Urinary bladder (tissue), 4 donors: ENCODE data around the gene UBD. TPM values are rescaled to one million over a fixed set of nuclear protein-coding genes. Genes with fewer than 3 reads are reported as not detected.

Source experiments
- DNase-seq: peaks from one replicate; pipeline ENCODE4 v3.0.0-alpha.2; 2015; ENCODE audit errors: extremely low spot score
- H3K27ac ChIP-seq: one replicate; pipeline ENCODE4 v1.5.1; 2013; ENCODE audit warnings: low read depth, mild to moderate bottlenecking, moderate library complexity
- H3K36me3 ChIP-seq: one replicate; pipeline ENCODE4 v1.6.1; 2013; ENCODE audit warnings: mild to moderate bottlenecking, moderate library complexity; ENCODE audit not compliant: insufficient read depth
- H3K4me1 ChIP-seq: one replicate; pipeline ENCODE4 v1.6.1; 2013; ENCODE audit warnings: mild to moderate bottlenecking, moderate library complexity; ENCODE audit not compliant: insufficient read depth
- H3K4me3 ChIP-seq: one replicate; pipeline ENCODE4 v1.5.1; 2013; ENCODE audit warnings: low read depth, low read length
- WGBS: extraction: QIAGEN DNeasy Blood & Tissue Kit; methylation state at CpG from one replicate; pipeline ENCODE4 v1.1.7; 2013; 5-methylcytosine and 5-hydroxymethylcytosine counted together
- polyA plus RNA-seq: library from polyadenylated mRNA; stranded (reverse); fragments of 200-250 nt; gene quantifications from one replicate; pipeline ENCODE4 v1.2.3, GENCODE V29; 2013
- total RNA-seq: library from RNA; depleted of rRNA; stranded (reverse); fragments of >200 nt; gene quantifications from one replicate; pipeline ENCODE4 v1.2.3, GENCODE V29; 2014
- donor health status: healthy with polysubstance abuse.
- donor health status: healthy.

UBD gene
- total and polyA plus RNA-seq, 2 donors, result 2.1 to 2.9 TPM

- Histone ChIP-seq H3K4me1 (no peaks in the 10 kb centered on the region), H3K36me3 (no peaks in the 10 kb centered on the region), H3K4me3 (no peak overlapping the region), H3K27ac (no peak overlapping the region)
- 23% methylated on average over 2 of the region's 2 CpGs for WGBS
- DNase-seq, result no peak
Observed at GRCh38 chr6:29522227-29522626, 37.3 kb downstream of the UBD start.

- Histone ChIP-seq H3K36me3 (no peaks in the 10 kb centered on the region), H3K27ac (no peak overlapping the region), H3K4me3 (no peak overlapping the region), H3K4me1 (no peaks in the 10 kb centered on the region)
- no peak for DNase-seq
- WGBS, result 58% methylated on average over 8 of the region's 8 CpGs
Observed at GRCh38 chr6:29521006-29521680, 38.4 kb downstream of the UBD start.

- no peak overlapping the region for H3K4me3 ChIP-seq
- DNase-seq, result no peak
- no peaks in the 10 kb centered on the region for H3K4me1 ChIP-seq
- no peaks in the 10 kb centered on the region for H3K36me3 ChIP-seq
- 78% methylated on average over 4 of the region's 4 CpGs for WGBS
- no peak overlapping the region for H3K27ac ChIP-seq
Observed at GRCh38 chr6:29520232-29520631, 39.3 kb downstream of the UBD start.

- Histone ChIP-seq H3K36me3 (no peaks in the 10 kb centered on the region), H3K4me1 (no peaks in the 10 kb centered on the region), H3K4me3 (no peak overlapping the region), H3K27ac (no peak overlapping the region)
- DNase-seq, result no peak
- 87% methylated on average over 6 of the region's 6 CpGs for WGBS
Observed at GRCh38 chr6:29519291-29520010, 40.1 kb downstream of the UBD start.

GRCh38 chr6:29517728-29518440, 41.6 kb downstream of the UBD start:
- no peak for DNase-seq
- no peak overlapping the region for H3K4me3 ChIP-seq
- H3K36me3 ChIP-seq, result no peaks in the 10 kb centered on the region
- WGBS, result 75% methylated on average over 7 of the region's 7 CpGs
- H3K27ac ChIP-seq, result no peak overlapping the region
- no peaks in the 10 kb centered on the region for H3K4me1 ChIP-seq

DNA sequence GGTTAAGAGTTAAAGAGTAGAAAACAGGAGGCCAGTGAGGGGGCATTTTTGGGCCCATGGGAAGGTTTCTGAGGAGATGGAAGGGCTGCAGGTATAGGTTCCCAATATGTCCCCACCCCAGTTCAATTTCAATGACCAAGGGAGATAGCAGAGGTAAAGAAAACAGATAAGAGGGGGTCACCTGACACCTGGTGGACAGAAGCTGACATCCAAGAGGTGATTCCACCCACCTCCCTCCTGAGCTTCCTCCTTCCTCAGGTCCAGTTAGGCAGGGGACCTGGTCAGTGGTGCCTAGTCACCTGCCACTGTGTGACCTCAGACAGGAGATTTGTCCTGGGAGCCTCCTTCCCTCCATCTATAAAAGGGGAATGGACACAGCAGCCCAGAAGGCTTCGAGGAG, 42.3 kb downstream of the UBD start:
- no peak for DNase-seq
- WGBS, result 83% methylated on average over 1 of the region's 1 CpG
- Histone ChIP-seq H3K36me3 (no peaks in the 10 kb centered on the region), H3K4me3 (no peak overlapping the region), H3K27ac (no peak overlapping the region), H3K4me1 (no peaks in the 10 kb centered on the region)

- 55% methylated on average over 6 of the region's 6 CpGs for WGBS
- Histone ChIP-seq H3K4me3 (no peak overlapping the region), H3K36me3 (no peaks in the 10 kb centered on the region), H3K27ac (no peak overlapping the region), H3K4me1 (no peaks in the 10 kb centered on the region)
- DNase-seq, result no peak
Observed at GRCh38 chr6:29516108-29516507, 43.4 kb downstream of the UBD start.

GRCh38 chr6:29510746-29511300, 48.7 kb downstream of the UBD start:
- no peak for DNase-seq
- Histone ChIP-seq H3K27ac (no peak overlapping the region), H3K36me3 (no peaks in the 10 kb centered on the region), H3K4me1 (no peaks in the 10 kb centered on the region), H3K4me3 (no peak overlapping the region)
- WGBS, result 67% methylated on average over 2 of the region's 2 CpGs

- Histone ChIP-seq H3K36me3 (no peaks in the 10 kb centered on the region), H3K4me1 (no peaks in the 10 kb centered on the region), H3K4me3 (no peak overlapping the region), H3K27ac (no peak overlapping the region)
- WGBS, result 30% methylated on average over 4 of the region's 4 CpGs
- no peak for DNase-seq
Observed at GRCh38 chr6:29510202-29510601, 49.3 kb downstream of the UBD start.

DNA sequence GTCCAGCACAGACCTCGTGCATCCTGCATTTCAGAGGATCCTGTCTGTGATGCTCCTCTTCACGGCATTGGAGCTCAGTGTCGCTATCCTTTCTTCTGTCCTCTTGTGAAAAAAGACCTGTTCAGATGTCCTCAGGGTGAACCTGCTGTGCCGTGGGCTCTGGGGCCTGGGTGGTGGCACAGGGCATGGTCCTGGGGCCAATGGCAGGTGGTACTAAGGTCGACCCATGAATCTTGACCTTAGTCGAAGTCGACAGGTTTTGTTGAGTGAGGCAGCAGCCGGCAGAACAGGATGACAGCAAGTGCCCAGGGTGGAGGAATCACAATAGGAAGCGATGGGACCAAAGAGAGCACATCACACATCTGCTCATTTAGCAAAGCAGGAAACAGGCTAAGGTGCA, 49.8 kb downstream of the UBD start:
- H3K27ac ChIP-seq, result no peak overlapping the region
- no peak overlapping the region for H3K4me3 ChIP-seq
- DNase-seq, result no peak
- H3K4me1 ChIP-seq, result no peaks in the 10 kb centered on the region
- 80% methylated on average over 9 of the region's 9 CpGs for WGBS
- H3K36me3 ChIP-seq, result no peaks in the 10 kb centered on the region

GRCh38 chr6:29509239-29509638, 50.3 kb downstream of the UBD start:
- no peak overlapping the region for H3K27ac ChIP-seq
- no peak for DNase-seq
- H3K36me3 ChIP-seq, result no peaks in the 10 kb centered on the region
- no peak overlapping the region for H3K4me3 ChIP-seq
- H3K4me1 ChIP-seq, result no peaks in the 10 kb centered on the region
- WGBS, result 75% methylated on average over 6 of the region's 6 CpGs

DNA sequence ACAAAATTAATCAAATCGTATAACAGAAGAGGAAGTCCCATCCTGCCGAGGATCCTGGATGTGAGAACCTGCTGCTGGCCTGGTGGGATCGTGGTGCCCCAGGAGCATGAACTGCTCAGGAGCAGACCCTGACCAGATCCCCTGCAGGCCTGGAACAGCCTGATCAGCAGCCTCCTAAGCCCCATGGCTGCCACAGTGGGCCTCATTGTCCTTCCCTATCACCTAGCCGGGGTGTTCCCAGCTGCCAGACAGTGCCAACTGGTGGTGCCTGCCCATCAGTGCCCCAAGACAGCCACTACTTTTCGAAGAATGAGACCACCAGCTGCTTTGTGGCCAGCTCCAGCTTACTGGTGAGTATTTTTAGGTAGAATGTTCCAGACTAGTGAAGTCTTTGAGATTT, 52.2 kb downstream of the UBD start:
- H3K27ac ChIP-seq, result no peak overlapping the region

DNA sequence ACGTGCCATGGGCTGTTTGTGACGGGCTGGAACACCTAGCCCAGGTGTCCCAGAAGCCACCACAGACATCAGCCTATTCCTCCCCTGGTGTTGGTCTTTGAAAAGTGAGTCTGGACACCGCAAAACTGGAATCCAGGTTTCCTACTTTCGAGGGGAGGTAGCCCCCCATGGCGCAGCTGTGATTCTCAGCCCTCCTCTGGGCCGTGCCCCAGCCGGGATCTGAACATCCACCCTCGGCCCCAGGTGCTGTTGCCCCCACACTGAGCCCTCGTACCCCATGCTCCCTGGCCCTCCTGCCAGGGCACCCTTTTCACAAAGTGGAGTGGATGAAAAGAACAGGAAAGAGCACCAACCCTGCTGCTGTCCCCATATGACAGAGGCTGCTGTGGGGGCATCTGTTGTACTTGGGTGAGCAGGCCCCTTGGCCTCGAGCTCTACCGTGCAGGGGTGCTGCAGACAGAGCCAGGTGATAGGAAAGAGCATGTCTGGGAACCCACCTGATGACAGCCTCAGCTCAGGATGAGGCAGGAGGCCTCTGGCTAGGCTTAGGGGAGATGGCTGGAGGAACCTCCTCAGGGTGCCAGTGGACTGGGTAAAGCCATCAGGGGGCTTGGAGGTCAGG, 53.0 kb downstream of the UBD start:
- Histone ChIP-seq H3K4me3 (no peak overlapping the region), H3K4me1 (no peaks in the 10 kb centered on the region), H3K36me3 (no peaks in the 10 kb centered on the region), H3K27ac (no peak overlapping the region)
- DNase-seq, result no peak
- 82% methylated on average over 11 of the region's 11 CpGs for WGBS

More for the DNA sequence above, 52.2 kb downstream of the UBD start:
- no peak overlapping the region for H3K4me3 ChIP-seq
- DNase-seq, result no peak
- no peaks in the 10 kb centered on the region for H3K36me3 ChIP-seq
- no peaks in the 10 kb centered on the region for H3K4me1 ChIP-seq
- WGBS, result 84% methylated on average over 5 of the region's 5 CpGs
